B cell (primary cell): ENCODE measurements around the gene KRTAP4-9. TPM values are rescaled to one million over a fixed set of nuclear protein-coding genes. Genes with fewer than 3 reads are reported as not detected.

ENCODE experiments used
- ATAC-seq: fragments of 200-7000 bp; cut with Tn5 transposase; one replicate; pipeline ENCODE4 v1.10.0; 2021; ENCODE audit warnings: low read depth, mild to moderate bottlenecking, moderate number of reproducible peaks, moderate library complexity
- CTCF ChIA-PET: fragments of 350-600 bp; sonication (Branson Sonifier 250); formaldehyde crosslinking; loops from one replicate; lab custom pipeline; 2021; ENCODE audit warnings: antibody characterized with exemption, inconsistent platforms; lab: Charles Lee
- POLR2A ChIA-PET: fragments of 350-600 bp; sonication (Branson Sonifier 250); formaldehyde crosslinking; loops from one replicate; lab custom pipeline; 2021; ENCODE audit warnings: antibody characterized with exemption; lab: Charles Lee
- DNase-seq: peaks from one replicate; pipeline ENCODE4 v3.0.0; 2013
- H2AFZ ChIP-seq: 2 replicates; pipeline ENCODE4 v1.6.1; 2012; ENCODE audit warnings: mild to moderate bottlenecking, low read depth, low read length; ENCODE audit not compliant: insufficient read depth, poor library complexity, severe bottlenecking
- H3K27ac ChIP-seq, 2 donors: 1 replicate in 1 of 2; 2 replicates in 1 of 2; pipeline ENCODE4 v1.5.1; 2012 to 2013; ENCODE audit warnings: low read length in 2 of 2, mild to moderate bottlenecking in 2 of 2, moderate library complexity in 1 of 2
- H3K27me3 ChIP-seq, 4 experiments: fragments of 200-600 bp in 1 of 4; sonication (generic) in 1 of 4; replicated peaks in 1 of 4; 1 replicate in 2 of 4; 2 replicates in 2 of 4; pipeline versions ENCODE4 v1.6.1 to v1.7.0; 2013 to 2016; ENCODE audit warnings: low read length in 3 of 4, mild to moderate bottlenecking in 2 of 4, mixed read lengths in 1 of 4, moderate library complexity in 1 of 4; ENCODE audit not compliant: insufficient read depth in 4 of 4, control insufficient read depth in 3 of 4; ENCODE audit errors: control extremely low read depth in 1 of 4
- H3K36me3 ChIP-seq, 2 experiments: replicated peaks in 1 of 2; 1 replicate in 1 of 2; 2 replicates in 1 of 2; pipeline versions ENCODE4 v1.6.1 to v1.7.1; 2013; ENCODE audit warnings: low read length in 1 of 2; ENCODE audit not compliant: insufficient read depth in 2 of 2, control insufficient read depth in 1 of 2; ENCODE audit errors: control extremely low read depth in 1 of 2, extremely low read depth in 1 of 2
- H3K4me1 ChIP-seq, 2 donors: fragments of 200-600 bp in 1 of 2; sonication (generic) in 1 of 2; 1 replicate in 1 of 2; 2 replicates in 1 of 2; pipeline versions ENCODE4 v1.5.1 to v1.6.1; 2013 to 2017; ENCODE audit warnings: low read length in 2 of 2; ENCODE audit not compliant: control insufficient read depth in 2 of 2, insufficient read depth in 2 of 2
- H3K4me2 ChIP-seq: replicated peaks from 2 replicates; pipeline ENCODE3; 2012; ENCODE audit warnings: mild to moderate bottlenecking, low read depth, low read length; ENCODE audit not compliant: poor library complexity, severe bottlenecking
- H3K4me3 ChIP-seq, 5 experiments: fragments of 200-600 bp in 1 of 5; sonication (generic) in 1 of 5; 1 replicate in 3 of 5; 2 replicates in 2 of 5; pipeline versions ENCODE4 v1.5.1 to v1.7.0; 2011 to 2016; ENCODE audit warnings: low read length in 4 of 5, mild to moderate bottlenecking in 4 of 5, low read depth in 2 of 5, control low read depth in 1 of 5, moderate library complexity in 1 of 5; ENCODE audit not compliant: insufficient read depth in 1 of 5; ENCODE audit errors: control extremely low read depth in 1 of 5, extremely low read depth in 1 of 5
- H3K79me2 ChIP-seq: fragments of 200-600 bp; sonication (generic); one replicate; pipeline ENCODE4 v1.6.0; 2016; ENCODE audit warnings: low read length; ENCODE audit not compliant: control insufficient read depth, insufficient read depth
- H3K9ac ChIP-seq: fragments of 200-600 bp; sonication (generic); 2 replicates; pipeline ENCODE4 v1.6.1; 2017; ENCODE audit warnings: mild to moderate bottlenecking, low read length, moderate library complexity
- H3K9me3 ChIP-seq, 3 donors: one replicate each; pipeline versions ENCODE4 v1.6.1 to v1.7.1; 2013; ENCODE audit warnings: low read length in 2 of 3; ENCODE audit not compliant: control insufficient read depth in 2 of 3, insufficient read depth in 1 of 3; ENCODE audit errors: control extremely low read depth in 1 of 3
- H4K20me1 ChIP-seq: 2 replicates; pipeline ENCODE4 v1.6.0; 2012; ENCODE audit warnings: mild to moderate bottlenecking, low read length; ENCODE audit not compliant: insufficient read depth, control insufficient read depth, poor library complexity, severe bottlenecking
- H3K27ac Mint-ChIP-seq: one replicate; pipeline ENCODE4 v1.8.0; 2021; ENCODE audit warnings: mixed read lengths
- H3K27me3 Mint-ChIP-seq: one replicate; pipeline ENCODE4 v1.8.0; 2021; ENCODE audit warnings: mixed read lengths
- H3K4me1 Mint-ChIP-seq: one replicate; pipeline ENCODE4 v1.8.0; 2021; ENCODE audit warnings: mixed read lengths
- H3K4me3 Mint-ChIP-seq: one replicate; pipeline ENCODE4 v1.8.0; 2021; ENCODE audit warnings: mixed read lengths
- H3K9me3 Mint-ChIP-seq: one replicate; pipeline ENCODE4 v1.8.0; 2022; ENCODE audit warnings: mixed read lengths; ENCODE audit not compliant: insufficient read depth
- EZH2 ChIP-seq: IDR thresholded peaks from 2 replicates; pipeline ENCODE4 v1.6.1; 2012; ENCODE audit warnings: borderline replicate concordance, low read depth, mild to moderate bottlenecking, moderate library complexity, low read length; ENCODE audit not compliant: insufficient read depth, poor library complexity, severe bottlenecking
- WGBS: methylation state at CpG from one replicate; pipeline ENCODE4 v1.1.5; 2013; ENCODE audit warnings: missing lambda C conversion rate; ENCODE audit not compliant: insufficient coverage; 5-methylcytosine and 5-hydroxymethylcytosine counted together
- intact Hi-C: fragments of 100-400 bp; cut with micrococcal nuclease; formaldehyde crosslinking; loops from one replicate; pipeline ENCODE4 v1.10.0; 2022
- polyA plus RNA-seq: library from polyadenylated mRNA; depleted of rRNA; stranded (reverse); fragments of >200 nt; gene quantifications from 2 replicates; pipeline ENCODE4 v1.2.3, GENCODE V29; 2012
- total RNA-seq, 2 donors: library from RNA; stranded (reverse); fragments of 120-200 nt in 1 of 2; gene quantifications; 1 replicate in 1 of 2; 2 replicates in 1 of 2; pipeline versions ENCODE4 v1.2.3 to v1.2.4, GENCODE V29; 2013 to 2022
- TF ChIP-seq, protein P1 (sequence below): fragments of 200-600 bp; IDR thresholded peaks from one replicate; pipeline ENCODE4 v1.8.0; 2022; ENCODE audit warnings: antibody characterized with exemption, mild to moderate bottlenecking

KRTAP4-9 gene
- total and polyA plus RNA-seq, 2 donors (not counting 1 experiment from before 2014, with no cell fraction given): not detected

DNA sequence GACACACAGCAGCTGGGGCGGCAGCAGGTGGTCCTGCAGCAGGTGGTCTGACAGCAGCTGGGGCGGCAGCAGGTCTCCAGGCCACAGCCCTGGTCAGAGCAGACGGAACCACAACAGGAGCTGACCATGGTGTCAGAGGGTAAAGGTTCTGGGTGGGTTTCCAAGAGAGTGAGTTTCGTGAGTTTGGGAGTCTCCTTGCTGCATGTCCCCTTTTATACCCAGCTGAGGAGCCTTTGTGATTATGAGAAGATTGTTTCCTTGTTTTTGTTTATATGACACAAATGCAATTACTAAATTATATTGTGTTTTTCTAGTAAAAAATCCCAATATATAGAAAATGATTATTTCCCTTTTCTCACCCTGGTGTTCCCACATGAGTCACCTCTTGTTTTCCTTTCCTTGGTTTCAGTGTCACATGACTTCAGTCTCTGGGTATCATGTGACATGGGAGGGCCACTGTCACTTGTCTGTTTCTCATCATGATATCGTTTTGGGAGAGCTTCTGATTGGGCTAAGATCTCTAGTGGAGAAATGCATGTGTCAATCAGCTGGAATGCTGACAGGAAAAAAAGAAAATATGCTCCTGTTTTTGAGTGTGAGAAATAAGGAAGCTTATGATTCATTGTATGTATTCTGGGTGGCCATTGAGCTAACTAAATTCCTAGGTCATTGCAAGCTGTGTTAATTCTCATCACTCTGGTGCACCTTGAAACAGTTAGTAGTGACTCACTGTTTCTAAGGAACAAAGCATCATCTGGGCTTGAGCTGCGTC, 35.4 kb downstream of the KRTAP4-9 start, which contains the start of gene KRTAP4-6:
TSS of gene KRTAP4-6 (minus strand) at position 185 of the 772 bp plus-strand sequence. CDS start at position 128, 57 bp downstream.
- Histone ChIP-seq H3K9ac (no peak within 1 kb of the TSS), H3K27ac (no peak within 1 kb of the TSS), H2AFZ (no peak within 1 kb of the TSS), H3K4me1 (no peaks in the 10 kb centered on the region), H4K20me1 (no peaks in the 10 kb centered on the region), H3K4me3 (no peak within 1 kb of the TSS), H3K79me2 (no peaks in the 10 kb centered on the region), H3K4me2 (no peak within 1 kb of the TSS), H3K27me3 (no peaks in the 10 kb centered on the region), H3K36me3 (no peaks in the 10 kb centered on the region), H3K9me3 (peaks cover 6 to 16% (median 14%) of the 10 kb centered on the region in 3 donors)
- no peak for TF ChIP-seq EZH2
- TF ChIP-seq, protein P1, sequence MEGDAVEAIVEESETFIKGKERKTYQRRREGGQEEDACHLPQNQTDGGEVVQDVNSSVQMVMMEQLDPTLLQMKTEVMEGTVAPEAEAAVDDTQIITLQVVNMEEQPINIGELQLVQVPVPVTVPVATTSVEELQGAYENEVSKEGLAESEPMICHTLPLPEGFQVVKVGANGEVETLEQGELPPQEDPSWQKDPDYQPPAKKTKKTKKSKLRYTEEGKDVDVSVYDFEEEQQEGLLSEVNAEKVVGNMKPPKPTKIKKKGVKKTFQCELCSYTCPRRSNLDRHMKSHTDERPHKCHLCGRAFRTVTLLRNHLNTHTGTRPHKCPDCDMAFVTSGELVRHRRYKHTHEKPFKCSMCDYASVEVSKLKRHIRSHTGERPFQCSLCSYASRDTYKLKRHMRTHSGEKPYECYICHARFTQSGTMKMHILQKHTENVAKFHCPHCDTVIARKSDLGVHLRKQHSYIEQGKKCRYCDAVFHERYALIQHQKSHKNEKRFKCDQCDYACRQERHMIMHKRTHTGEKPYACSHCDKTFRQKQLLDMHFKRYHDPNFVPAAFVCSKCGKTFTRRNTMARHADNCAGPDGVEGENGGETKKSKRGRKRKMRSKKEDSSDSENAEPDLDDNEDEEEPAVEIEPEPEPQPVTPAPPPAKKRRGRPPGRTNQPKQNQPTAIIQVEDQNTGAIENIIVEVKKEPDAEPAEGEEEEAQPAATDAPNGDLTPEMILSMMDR: no peak
- Mint-ChIP-seq H3K27ac (no peak within 1 kb of the TSS), H3K4me1 (no peaks in the 10 kb centered on the region), H3K4me3 (no peak within 1 kb of the TSS), H3K9me3 (peaks cover 14% of the 10 kb centered on the region), H3K27me3 (peaks cover 16% of the 10 kb centered on the region)
- intact Hi-C loops: no loop called here
- CTCF ChIA-PET: no interaction called here
- DNase-seq: no peak
- POLR2A ChIA-PET: interaction anchor here (0.7 kb wide), 1 partner anchor 733 kb away, joined by 3 read pairs; no protein-coding TSS in a partner anchor
- WGBS: 97% methylated on average over 5 of the region's 6 CpGs
- no peak for ATAC-seq

DNA sequence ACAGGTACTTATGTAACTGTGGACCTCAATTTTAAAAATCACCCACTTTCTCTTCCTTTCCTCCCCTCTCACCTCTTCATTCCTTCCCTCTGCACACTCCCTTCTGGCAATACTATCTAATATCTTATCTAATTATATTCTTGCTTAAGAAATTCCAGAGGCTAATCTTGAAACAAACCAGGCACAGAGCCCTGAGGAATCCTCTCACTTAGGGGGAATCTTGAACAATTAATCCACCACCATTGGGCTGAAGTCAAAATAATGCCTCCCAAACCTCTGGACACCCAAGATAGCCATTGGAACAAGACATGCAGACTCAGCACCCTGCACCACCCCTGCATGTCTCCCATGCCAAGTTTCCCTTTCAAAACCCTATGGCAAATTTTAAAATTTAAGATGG, 36.2 kb downstream of the KRTAP4-9 start:
- Mint-ChIP-seq H3K27ac (no peak overlapping the region), H3K27me3 (peaks cover 16% of the 10 kb centered on the region), H3K4me3 (no peak overlapping the region), H3K9me3 (peaks cover 14% of the 10 kb centered on the region), H3K4me1 (no peaks in the 10 kb centered on the region)
- CTCF ChIA-PET: no interaction called here
- H3K36me3 ChIP-seq: no peaks in the 10 kb centered on the region
- H2AFZ ChIP-seq: no peak overlapping the region
- no peak overlapping the region for H3K9ac ChIP-seq
- no peaks in the 10 kb centered on the region for H4K20me1 ChIP-seq
- H3K27me3 ChIP-seq: no peaks in the 10 kb centered on the region
- TF ChIP-seq, protein P1: no peak
- TF ChIP-seq EZH2: no peak
- intact Hi-C loops: no loop called here
- no peaks in the 10 kb centered on the region for H3K4me1 ChIP-seq
- no peak overlapping the region for H3K4me2 ChIP-seq
- H3K79me2 ChIP-seq: no peaks in the 10 kb centered on the region
- H3K4me3 ChIP-seq: no peak overlapping the region
- H3K9me3 ChIP-seq: peaks cover 6 to 16% (median 14%) of the 10 kb centered on the region in 3 donors
- DNase-seq (no peak), ATAC-seq (no peak)
- H3K27ac ChIP-seq: no peak overlapping the region
- POLR2A ChIA-PET: no interaction called here
